ENCODE data around the gene NEU4.
"Not testable (repeated sequence)": the region's sequence is repeated elsewhere in the genome, so short reads cannot be mapped to it uniquely, and the experiment has no call there.

NEU4 gene, protein sequence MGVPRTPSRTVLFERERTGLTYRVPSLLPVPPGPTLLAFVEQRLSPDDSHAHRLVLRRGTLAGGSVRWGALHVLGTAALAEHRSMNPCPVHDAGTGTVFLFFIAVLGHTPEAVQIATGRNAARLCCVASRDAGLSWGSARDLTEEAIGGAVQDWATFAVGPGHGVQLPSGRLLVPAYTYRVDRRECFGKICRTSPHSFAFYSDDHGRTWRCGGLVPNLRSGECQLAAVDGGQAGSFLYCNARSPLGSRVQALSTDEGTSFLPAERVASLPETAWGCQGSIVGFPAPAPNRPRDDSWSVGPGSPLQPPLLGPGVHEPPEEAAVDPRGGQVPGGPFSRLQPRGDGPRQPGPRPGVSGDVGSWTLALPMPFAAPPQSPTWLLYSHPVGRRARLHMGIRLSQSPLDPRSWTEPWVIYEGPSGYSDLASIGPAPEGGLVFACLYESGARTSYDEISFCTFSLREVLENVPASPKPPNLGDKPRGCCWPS
- 0 to 0.54 (median 0.09) reads per million in 4 experiments for total RNA-seq

DNA sequence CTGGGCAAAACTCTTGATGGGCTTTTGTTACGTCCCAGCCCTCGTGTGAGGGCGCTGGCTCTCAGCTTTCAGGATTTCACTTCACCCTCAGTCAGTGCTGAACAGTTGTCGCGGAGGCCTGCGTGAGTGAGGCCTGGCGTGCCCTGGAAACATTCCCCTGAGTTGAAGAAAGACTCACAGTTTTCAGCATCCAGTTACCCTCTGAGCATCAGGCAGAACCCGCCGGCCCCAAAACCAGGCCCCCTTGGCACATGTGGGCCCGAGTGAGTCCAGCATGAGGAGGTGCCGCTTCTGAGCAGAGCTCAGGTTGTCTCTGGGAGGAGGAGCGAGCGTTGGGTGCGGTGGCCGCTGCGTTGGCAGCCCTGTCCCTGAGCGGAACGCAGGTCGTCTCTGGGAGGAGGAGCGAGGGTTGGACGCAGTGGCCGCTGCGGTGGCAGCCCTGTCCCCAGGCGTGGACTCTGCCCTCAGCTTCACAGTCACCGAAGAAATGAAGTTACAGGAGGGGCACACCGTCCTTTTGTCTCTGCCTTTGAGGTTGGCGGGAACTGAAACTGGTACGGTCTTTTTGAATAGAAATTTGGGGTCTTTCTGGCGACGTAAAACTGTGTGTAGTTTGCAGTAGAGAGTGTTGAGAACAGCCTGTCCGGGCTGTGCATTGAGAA, at the start of gene NEU4:
TSS of gene NEU4 (plus strand) at position 473 of the 662 bp plus-strand sequence. CDS start 5,292 bp downstream, outside the sequence.
- DNase-seq = no peak

DNA sequence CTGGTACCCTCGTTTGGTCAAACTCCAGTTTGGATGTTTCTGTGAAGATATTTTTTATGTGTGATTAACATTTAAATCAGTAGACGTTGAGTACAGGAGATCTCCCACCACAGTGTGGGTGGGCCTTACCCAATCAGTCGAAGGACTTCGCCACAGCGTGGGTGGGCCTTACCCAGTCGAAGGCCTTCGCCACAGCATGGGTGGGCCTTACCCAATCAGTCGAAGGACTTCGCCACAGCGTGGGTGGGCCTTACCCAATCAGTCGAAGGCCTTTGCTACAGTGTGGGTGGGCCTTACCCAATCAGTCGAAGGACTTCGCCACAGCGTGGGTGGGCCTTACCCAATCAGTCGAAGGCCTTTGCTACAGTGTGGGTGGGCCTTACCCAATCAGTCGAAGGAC, 49.1 kb upstream of the NEU4 start:
- not testable (repeated sequence) for DNase-seq

GRCh38 chr2:241760301-241760771, 48.7 kb upstream of the NEU4 start:
- DNase-seq = no peak

DNA sequence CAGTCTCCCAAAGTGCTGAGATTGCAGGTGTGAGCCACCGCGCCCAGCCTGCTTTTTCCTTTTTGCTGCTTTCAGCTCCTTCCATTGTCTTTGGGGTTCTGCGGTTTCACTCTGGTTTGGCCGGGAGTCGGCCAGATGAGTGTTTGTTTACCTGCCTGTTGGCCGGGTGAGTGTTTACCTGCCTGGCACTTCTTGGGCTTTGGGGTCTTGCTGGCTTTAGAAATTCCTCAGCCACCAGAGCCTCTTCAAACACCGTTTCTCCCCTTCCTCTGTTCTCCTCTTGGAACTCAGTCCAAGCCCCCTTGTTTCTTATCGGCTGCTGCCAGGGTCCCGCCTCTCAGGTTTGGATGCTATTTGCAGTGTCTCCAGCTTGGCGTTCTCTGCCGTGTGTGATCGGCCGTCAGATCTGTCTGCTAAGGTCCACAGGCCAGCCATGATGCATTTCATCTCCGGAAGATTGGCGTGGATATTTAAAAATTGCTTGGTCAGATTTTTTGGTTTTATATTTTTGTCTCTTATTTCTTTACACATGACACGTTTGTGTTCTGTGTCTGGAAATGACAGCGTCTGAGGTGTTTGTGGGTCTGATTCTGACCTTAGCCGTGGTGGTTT, 46.6 kb upstream of the NEU4 start:
- DNase-seq = no peak

GRCh38 chr2:241762933-241763369, 46.0 kb upstream of the NEU4 start:
- no peak for DNase-seq

DNA sequence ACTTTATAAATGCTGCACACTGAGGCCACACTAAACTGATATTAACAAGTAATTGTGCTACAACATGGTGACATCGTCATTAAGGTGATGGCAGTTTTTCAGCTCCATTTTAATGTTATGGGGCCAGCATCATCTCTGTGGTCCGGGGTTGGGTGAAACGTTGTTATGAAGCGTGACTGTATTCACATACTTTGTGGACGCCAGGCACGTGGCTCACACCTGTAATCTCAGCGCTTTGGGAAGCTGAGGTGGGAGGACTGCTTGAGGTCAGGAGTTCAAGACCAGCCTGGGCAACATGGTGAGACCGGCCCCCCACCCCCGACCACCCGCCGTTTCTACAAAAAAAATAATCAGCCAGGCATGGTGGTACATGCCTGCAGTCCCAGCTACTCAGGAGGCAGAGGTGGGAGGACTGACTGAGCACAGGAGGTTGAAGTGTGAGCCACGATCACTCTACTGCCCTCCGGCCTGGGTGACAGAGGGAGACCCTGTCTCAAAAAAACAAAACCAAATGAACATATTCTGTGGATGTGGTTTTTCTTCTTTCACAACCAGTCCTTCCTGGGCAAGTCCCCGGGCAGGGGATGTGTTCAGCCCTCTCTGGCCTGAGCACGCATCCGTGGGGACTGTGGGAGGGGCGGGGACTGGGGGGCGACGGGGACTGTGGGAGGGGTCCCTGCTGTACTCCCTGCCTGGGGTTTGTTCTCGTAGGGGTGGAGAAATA, 45.3 kb upstream of the NEU4 start:
- no peak for DNase-seq

DNA sequence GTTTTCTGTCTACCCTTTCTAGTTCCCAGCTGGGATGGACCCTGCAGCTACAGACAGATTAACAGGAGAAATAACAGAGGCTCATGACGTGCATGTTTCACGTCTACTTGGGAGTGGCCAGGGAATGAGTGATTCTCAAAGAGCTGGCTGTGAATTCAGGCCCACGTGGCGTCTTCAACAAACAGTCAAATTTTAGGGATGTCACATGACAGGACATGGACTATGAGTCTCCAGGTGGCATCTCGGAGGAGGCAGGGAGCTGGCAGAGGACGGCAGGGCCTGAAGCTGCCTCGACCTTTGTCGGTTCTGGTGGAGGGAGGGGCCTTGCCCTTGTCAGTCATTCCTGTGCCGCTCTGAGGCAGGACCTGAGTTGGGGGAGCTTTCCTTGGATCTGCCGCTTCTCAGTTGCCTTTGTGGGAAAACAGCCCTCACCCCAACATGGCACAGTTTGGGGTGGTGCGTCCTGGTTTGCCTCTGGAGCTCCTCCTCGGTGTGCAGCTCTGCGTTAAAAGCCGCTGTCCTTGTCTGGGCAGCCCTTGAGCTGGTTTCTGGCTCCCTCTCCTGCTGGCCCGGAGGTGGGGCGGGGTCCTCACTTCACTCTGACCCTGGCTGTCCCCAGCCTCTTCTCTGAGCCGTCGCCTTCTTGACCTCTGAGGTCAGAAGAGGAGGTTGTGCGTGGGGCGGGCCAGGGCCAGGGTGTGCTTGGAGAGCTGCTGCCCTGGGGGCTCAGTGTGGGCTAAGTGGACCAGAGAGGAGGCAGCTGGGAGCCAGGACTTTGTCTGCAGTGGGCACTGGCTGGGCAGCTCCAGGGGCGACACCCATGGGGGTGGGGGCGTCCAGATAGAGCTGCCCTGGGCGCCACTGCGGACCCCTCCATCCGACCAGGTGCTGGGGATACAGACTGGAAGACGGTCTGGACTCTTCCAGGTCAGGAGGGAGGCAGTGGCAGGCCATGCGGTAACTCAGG, 44.4 kb upstream of the NEU4 start:
- no peak for DNase-seq

GRCh38 chr2:241767464-241768250, 41.3 kb upstream of the NEU4 start:
- no peak for DNase-seq

GRCh38 chr2:241768251-241768711, 40.7 kb upstream of the NEU4 start:
- DNase-seq = no peak

DNA sequence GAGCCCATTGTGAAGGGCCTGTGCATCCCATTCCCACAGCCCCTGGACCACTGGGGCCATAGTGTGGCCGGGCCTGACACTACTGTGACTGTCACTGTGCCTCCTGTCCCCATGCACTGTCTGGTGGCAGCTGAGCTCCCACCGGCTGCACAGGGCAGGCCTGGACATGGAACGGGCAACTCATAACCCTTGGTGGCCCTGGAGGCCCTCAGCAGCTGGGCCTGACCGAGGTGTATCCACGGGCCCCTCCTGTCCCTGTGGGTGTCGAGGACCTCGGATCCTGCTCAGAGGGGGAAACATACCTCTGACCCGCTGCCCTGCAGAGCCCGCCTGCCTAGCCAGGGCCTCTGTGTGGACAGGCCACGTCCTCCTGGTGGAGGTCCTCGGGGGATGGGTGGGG, 40.1 kb upstream of the NEU4 start:
- DNase-seq = no peak

DNA sequence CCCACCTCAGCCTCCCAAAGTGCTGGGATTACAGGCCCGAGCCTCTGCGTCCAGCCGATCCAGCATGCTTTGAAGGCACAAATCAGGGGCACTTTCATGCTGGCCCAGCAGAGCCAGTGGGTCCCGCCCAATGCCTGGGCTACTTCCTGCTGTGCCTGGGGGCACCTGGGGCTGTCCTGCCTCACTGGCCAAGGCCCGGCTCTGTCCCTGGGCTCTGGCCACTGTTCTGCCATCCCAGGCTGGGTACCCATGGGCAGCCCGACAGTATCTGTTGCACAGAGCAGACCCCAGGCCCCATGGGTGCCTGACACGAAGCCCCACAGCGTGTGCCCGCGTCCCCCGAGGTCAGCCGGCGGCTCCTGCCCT, 39.2 kb upstream of the NEU4 start:
- no peak for DNase-seq

GRCh38 chr2:241770185-241770935, 38.6 kb upstream of the NEU4 start:
- no peak for DNase-seq

DNA sequence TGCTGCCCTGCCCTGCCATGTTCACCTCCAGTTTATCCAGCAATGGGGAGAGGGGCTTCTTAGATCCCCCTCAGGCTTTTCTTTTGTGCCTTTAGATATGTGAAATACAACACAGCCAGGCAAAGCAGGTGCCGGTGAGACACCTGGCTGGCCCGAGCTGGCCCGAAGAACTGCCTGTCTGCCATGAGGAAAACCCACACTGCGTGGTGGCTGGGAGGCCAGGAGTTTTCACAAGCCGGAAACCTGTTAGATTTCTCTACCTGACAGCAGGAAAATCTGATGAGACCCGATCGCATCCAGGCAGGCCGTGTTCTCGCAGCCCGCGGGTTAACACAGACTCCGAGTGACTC, 38.1 kb upstream of the NEU4 start:
- no peak for DNase-seq

DNA sequence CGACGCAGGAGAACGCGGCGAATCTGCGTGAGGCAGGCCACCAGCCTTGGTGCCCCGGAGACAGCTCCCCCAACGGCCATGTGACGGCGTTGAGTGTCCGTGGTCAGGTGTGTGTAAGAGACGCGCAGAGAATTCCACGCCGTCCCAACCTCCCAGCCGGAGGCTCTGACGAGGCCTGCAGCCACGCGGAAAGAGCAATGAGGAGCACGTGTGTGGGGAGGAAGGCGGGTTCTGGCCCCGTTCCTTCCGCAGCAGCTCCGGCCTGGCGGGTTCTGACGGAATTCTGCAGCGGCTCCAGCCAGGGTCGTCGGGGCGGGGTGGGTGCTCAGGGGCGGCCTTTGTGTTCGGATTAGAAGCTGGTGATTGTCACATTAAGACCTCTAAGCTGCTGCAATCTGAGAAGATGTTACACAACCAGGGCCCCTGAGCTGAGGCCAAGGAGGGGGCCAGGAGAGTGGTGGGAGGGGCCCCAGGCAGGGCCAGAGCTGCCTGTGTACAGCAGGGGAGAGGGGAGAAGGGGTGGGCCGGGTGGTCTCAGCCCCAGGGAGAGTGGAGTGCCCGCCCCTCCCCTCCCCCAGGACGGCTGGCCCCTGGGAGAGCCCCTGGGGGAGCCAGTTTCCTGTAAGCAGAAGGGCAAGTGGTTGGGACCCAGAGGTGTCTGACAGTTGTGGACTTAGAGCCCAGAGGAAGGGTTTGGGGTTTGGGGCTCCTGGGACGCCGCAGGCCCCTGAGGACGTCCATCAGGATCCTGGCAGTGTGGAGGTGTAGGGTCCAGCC, 37.5 kb upstream of the NEU4 start:
- DNase-seq = no peak

- DNase-seq = no peak
Measured at GRCh38 chr2:241772063-241772499, 36.9 kb upstream of the NEU4 start.

GRCh38 chr2:241773511-241774418, 35.2 kb upstream of the NEU4 start:
- no peak for DNase-seq

DNA sequence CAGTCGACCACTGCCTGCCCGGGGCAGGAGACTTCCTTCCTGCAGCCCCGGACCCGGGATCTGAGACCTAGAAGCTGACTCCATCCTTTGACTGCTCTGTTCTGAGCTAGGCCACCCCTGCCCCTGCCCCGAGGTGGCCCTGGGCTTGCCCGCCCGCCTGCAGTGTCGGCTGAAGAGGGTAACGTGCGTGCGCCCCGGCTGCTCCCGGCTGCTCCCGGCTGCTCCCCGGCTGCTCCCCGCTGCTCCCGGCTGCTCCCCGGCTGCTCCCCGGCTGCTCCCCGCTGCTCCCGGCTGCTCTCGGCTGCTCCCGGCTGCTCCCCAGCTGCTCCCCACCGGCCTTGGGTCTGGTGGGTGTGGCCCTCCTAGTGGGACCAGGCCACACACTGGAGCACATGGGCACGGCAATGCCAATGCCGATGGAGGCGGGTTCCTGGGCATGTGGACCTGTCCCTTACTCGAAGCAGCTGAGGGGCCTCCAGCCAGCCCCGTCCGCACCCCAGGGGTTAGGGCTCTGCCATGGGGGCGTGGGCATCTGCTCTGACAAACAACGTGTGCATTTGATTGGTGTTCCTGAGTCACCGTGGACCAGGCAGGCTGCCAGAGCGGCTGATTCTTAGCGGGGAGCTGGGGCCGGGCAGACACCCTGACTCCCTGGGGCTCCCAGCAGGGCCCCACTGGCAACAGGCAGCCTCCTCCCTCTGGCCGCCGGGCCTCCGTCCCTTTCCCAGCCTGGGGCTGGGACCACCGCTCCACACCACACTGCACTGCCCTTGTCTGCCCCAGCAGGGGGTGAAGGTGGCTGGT, 34.4 kb upstream of the NEU4 start:
- no peak for DNase-seq
